GM21381 (cell line): Measurements from ENCODE around the gene NIPBL.

Experiments used
- ATAC-seq: cut with Tn5 transposase; IDR thresholded peaks from one replicate; pipeline ENCODE4 v1.9.1; 2021; ENCODE audit warnings: mild to moderate bottlenecking, moderate library complexity; ENCODE audit not compliant: unreplicated experiment

The NIPBL gene

DNA sequence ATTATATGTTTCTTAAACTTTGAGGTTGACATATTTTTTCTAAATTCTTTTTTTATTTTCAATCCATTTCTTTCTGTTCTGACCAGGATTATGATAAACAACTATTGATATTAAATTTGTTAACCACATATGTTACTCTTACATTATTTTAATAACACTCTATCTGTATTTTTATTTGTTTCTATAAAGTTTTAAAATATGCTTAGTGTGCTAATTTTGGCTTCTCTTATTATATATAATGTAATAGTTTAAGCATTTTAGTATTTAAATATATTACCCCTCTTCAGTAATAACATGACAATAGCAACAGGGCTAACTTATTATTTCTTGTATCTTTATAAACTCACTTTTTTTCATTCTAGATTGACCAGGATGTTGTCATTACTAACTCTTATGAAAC, 137.8 kb downstream of the NIPBL start:
- no peak for ATAC-seq

DNA sequence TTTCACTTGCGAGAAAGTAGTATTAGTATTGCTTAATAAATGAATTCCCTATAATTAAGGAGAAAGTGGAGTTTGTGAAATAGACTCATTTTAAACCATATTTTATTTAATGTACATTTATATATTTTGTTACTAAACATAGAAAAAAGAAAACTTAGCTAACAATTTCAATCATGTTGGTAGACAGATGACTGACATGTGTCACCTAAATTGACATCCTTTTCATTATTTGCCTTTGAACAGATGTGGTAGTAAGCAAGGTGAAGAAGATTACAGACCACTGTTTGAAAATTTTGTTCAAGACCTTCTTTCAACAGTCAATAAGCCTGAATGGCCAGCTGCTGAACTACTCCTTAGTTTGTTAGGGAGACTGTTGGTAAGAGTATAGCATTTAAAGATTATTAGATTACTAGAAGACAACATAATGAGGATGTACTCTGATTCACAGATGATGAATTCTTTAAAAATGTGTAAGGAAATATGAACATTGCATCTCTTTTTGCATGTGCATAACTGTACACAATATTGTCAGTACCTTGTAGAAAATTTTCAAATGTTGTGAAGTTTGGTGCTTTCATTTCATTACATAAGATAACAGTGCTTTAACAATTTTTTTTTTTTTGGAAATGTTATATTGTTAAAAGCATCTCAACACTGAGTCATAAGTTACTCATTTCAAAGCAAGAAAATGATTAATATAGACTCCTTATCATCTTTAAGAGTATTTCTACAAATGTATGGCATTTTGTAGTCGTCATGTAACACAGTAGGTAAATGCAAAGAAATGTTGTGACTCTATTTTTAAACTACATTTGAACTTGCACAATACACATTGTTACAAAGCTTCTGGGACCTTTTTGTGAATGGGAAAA, 139.5 kb downstream of the NIPBL start:
- ATAC-seq = no peak

DNA sequence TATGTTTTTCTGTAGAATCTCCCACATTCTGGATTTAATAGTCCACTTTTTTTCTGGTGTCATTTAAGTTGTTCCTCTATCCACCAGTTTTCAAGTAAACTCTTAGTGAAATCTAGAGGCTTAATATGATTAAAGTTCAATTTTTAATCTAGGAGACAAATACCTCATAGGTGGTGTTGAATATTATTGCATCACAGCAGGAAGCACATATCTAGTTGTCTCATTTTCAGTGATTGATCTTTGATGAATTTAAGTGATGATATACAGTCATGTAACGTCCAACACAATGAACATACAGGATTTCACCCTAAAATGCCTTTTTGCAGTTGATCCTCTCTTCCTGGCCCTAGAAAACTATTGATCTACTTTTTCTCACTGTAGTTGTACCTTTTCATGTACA, 152.3 kb downstream of the NIPBL start:
- no peak for ATAC-seq

- no peak for ATAC-seq
Observed at GRCh38 chr5:37029436-37029835, 152.9 kb downstream of the NIPBL start.

GRCh38 chr5:37034955-37035354, 158.4 kb downstream of the NIPBL start:
- ATAC-seq = no peak

DNA sequence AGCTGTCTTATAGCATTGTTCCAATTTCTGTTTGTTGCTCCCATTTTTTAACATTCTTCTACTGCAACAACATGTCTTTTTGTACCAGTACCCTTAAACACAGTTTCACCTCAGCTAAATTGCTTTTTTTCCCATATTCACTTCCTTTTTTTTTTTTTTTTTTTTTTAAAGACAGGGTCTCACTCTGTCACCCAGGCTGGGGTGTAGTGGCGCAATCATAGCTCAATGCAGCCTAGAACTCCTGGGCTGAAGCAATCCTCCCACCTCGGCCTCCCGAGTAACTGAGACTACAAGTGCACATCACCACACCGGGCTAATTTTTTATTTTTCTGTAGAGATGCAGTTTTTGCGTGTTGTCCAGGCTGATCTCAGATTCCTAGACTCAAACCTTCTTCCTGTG, 161.3 kb downstream of the NIPBL start:
- no peak for ATAC-seq

DNA sequence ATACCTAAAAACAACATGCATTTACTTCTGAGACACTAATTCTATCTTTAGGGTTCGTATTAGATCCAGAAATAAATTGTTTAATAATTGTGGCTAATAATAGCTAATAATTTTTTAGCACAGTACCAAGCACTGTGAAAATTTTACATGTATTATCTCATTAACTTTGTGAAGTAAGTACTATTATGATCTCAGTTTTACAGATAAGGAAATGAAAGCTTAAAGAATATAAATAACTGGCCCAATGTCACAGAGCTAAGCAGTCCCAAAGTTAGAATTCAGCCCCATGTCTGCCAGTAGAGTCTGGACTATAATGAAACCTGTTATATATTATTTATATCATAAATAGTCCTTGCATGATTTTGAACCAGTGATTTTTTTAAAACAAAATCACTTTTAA, 163.3 kb downstream of the NIPBL start:
- ATAC-seq = no peak

- no peak for ATAC-seq
Observed at GRCh38 chr5:37043693-37044092, 167.1 kb downstream of the NIPBL start.

GRCh38 chr5:37044120-37044519, 167.6 kb downstream of the NIPBL start:
- ATAC-seq = no peak

DNA sequence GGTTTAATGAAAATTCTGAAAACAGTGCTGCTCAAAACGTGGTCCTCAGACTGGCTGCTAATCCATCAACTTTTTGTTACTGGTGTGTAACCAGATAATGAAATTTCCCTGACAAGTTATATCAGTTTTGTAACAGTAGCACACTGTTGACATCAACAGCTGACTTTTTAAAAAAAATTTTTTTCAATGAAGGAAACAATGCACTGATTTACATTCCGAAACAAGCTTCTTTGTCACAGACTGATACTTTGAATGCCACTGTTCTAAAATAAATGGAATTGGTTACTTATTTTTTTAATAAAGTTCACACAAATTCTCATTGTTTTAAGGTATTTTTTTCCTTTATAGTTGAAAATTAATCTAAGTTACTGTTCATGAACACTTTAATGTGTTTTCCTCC, 169.1 kb downstream of the NIPBL start:
- ATAC-seq = no peak

- ATAC-seq = no peak
Observed at GRCh38 chr5:37047947-37048346, 171.4 kb downstream of the NIPBL start.

DNA sequence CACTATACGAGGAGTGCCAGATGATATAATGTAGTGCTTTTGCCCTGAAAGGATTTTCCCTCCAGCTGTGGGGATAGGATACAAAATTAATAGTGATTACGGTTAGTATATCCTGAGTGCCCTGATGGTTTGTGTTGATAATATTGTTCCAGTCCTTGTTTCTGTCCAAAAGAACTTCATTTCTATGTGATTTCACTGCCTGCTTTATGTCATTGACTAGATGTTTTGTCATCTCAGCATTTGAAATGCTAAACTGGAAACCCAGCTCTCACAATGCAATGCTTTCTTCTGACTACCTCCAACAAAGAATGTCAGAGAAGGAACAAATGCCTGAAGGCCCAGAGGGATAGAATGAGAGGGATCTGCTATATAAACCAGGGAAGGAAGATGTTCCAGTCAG, 177.8 kb downstream of the NIPBL start:
- no peak for ATAC-seq

GRCh38 chr5:37055383-37055990, 178.9 kb downstream of the NIPBL start:
- ATAC-seq = no peak

GRCh38 chr5:37056762-37057161, 180.2 kb downstream of the NIPBL start:
- no peak for ATAC-seq

- no peak for ATAC-seq
Observed at GRCh38 chr5:37060030-37060429, 183.5 kb downstream of the NIPBL start.

GRCh38 chr5:37063739-37064138, 187.2 kb downstream of the NIPBL start:
- no peak for ATAC-seq

- ATAC-seq = no peak
Observed at GRCh38 chr5:37064442-37064841, 187.9 kb downstream of the NIPBL start.

- ATAC-seq = no peak
Observed at GRCh38 chr5:37071487-37071886, 194.9 kb downstream of the NIPBL start.

GRCh38 chr5:37071901-37072581, 195.5 kb downstream of the NIPBL start:
- no peak for ATAC-seq

- ATAC-seq = no peak
Observed at GRCh38 chr5:37075399-37075950, 198.9 kb downstream of the NIPBL start.

DNA sequence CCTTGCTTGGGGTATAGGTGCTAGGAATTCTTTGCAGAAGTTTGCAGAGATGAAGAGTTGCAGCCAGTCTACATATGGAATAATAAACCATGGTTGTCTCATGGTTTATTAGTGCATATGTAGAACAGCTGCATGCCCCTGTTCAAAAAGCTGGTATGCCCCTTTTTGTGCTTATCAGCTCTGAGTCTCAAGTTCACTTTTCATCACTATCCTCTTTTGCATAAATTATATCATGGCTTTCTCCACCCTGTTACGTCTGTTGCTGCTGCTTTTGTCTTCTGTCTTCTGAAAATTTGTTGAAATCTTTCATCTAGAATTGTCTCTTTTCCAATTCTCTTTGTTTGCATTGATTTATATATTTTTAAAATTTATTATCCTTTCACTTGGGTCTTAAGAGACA, 200.6 kb downstream of the NIPBL start:
- no peak for ATAC-seq

DNA sequence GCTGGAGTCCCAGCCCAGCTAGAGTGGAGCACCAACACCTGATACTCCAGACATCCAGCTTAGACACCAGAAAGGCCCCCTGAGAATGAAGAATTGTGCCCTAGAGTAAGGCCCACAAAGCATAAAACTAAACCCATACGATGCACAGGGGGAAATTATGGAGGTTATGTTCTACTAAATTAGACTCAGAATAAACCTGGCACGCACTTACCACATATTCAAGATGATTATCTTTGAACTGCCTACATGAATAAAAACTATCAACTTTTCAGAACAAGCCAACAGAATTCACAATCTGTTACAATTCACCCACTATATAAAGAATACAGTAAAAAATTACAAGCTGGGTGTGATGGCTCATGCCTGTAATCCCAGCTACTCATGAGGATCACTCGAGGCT, 204.1 kb downstream of the NIPBL start:
- ATAC-seq = no peak
